ENCODE data around the gene ANKS1B.

The ANKS1B gene

DNA sequence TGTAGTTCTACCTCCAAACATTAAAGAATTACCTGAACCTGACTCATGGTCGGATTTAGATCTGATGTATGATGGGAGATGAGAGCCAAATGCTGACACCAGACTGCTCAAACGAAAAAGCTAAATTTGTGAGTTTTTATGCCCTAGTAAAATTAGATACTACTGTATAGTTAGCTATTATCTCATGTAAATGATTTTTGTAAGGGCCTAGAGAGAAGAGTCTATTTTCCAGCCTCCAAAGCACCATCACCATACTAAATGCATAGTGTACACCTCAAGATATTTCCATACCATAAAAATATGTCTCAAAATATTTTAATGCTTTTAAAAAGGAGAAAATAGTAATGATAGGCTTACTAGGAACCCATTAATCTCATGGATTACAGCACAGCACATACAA, 18.3 kb downstream of the ANKS1B start:
- POLR2A ChIA-PET = no interaction called here
- no peak for DNase-seq
- Histone ChIP-seq H3K4me1 (ENCODE audit: control extremely low read depth in 1 of 4, control insufficient read depth in 4 of 4, insufficient read depth in 4 of 4, low read length in 3 of 4) (no peaks in the 10 kb centered on the region), H3K9me3 (ENCODE audit: control extremely low read depth in 1 of 5, control insufficient read depth in 4 of 5, insufficient read depth in 2 of 5, low read depth in 1 of 5, low read length in 4 of 5) (no peaks in the 10 kb centered on the region), H3K27ac (ENCODE audit: insufficient read depth in 1 of 2, low read depth in 1 of 2, low read length in 2 of 2, poor library complexity in 1 of 2, severe bottlenecking in 2 of 2) (no peak overlapping the region), H3K36me3 (ENCODE audit: control insufficient read depth in 4 of 4, insufficient read depth in 4 of 4, low read length in 3 of 4) (no peaks in the 10 kb centered on the region), H3K4me3 (ENCODE audit: control insufficient read depth in 1 of 7, extremely low read depth in 1 of 7, insufficient read depth in 4 of 7, low read depth in 2 of 7, low read length in 6 of 7) (no peak overlapping the region), H3K27me3 (replicated peaks in 2 of 5; ENCODE audit: control insufficient read depth in 4 of 5, insufficient read depth in 5 of 5, low read length in 4 of 5) (peaks cover 0 to 2% (median 0%) of the 10 kb centered on the region in 5 experiments)
- WGBS (ENCODE audit: insufficient coverage) = 100% methylated on average over 1 of the region's 2 CpGs
- CTCF ChIA-PET = no interaction called here

DNA sequence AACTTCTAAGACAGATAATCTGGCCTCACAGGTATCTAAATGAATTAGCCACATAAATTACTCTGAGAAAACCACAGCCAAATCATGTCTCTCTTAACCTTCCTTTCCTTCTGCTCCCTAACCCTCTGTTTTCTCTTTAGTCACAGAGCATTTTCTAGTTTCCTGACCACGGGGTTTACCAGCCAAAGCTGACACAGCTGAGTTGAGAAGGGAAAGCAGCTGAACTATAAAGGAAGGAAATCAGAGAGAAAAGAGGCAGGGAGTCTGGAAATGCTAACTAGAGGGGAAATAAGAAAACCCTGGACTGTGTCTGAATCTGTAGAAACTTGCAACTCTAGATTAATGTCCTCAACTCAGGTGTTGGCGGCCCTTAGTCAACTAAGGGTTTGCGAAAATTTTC, 24.4 kb downstream of the ANKS1B start:
- ChIA-PET CTCF (no interaction called here), POLR2A (no interaction called here)
- no peak overlapping the region for H3K27ac ChIP-seq (ENCODE audit: insufficient read depth in 1 of 2, low read depth in 1 of 2, low read length in 2 of 2, poor library complexity in 1 of 2, severe bottlenecking in 2 of 2)
- H3K4me1 ChIP-seq (ENCODE audit: control extremely low read depth in 1 of 4, control insufficient read depth in 4 of 4, insufficient read depth in 4 of 4, low read length in 3 of 4) = no peaks in the 10 kb centered on the region
- no peaks in the 10 kb centered on the region for H3K9me3 ChIP-seq (ENCODE audit: control extremely low read depth in 1 of 5, control insufficient read depth in 4 of 5, insufficient read depth in 2 of 5, low read depth in 1 of 5, low read length in 4 of 5)
- no peak for DNase-seq
- H3K27me3 ChIP-seq (replicated peaks in 2 of 5; ENCODE audit: control insufficient read depth in 4 of 5, insufficient read depth in 5 of 5, low read length in 4 of 5) = peaks cover 0 to 2% (median 0%) of the 10 kb centered on the region in 5 experiments
- H3K36me3 ChIP-seq (ENCODE audit: control insufficient read depth in 4 of 4, insufficient read depth in 4 of 4, low read length in 3 of 4) = no peaks in the 10 kb centered on the region
- H3K4me3 ChIP-seq (ENCODE audit: control insufficient read depth in 1 of 7, extremely low read depth in 1 of 7, insufficient read depth in 4 of 7, low read depth in 2 of 7, low read length in 6 of 7) = no peak overlapping the region
- no CpG with 5 or more reads among the region's 3 CpGs for WGBS (ENCODE audit: insufficient coverage)

DNA sequence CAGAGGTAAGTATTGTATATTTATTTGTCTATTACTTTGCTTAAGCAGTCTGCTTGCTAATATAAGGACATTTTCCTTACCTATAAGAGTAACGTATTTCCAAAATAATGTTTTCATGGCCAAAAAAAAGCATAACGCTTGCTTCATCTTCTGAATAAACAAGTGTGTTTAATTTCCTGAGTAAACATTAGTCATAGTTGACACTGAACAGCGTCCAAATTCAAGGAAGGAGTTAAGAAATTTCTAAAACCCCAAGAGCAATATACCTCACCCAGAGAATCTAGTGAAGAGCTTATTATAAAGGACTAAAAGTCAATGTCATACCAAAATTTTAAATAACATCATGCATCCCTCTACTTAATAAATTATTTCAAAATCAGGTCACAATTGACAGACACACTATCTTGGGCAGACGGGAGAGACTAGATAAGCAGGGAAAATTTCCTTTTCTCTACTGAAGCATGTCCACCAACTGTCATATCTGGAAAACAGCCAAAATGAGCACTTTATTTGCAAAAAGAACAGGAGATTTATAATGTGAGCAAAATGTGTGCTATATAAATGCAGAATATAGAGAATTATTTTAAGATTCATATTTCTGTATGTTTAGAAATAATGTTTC, 25.1 kb downstream of the ANKS1B start:
- H3K36me3 ChIP-seq (ENCODE audit: control insufficient read depth in 4 of 4, insufficient read depth in 4 of 4, low read length in 3 of 4) = no peaks in the 10 kb centered on the region
- peaks cover 0 to 2% (median 0%) of the 10 kb centered on the region in 5 experiments for H3K27me3 ChIP-seq (replicated peaks in 2 of 5; ENCODE audit: control insufficient read depth in 4 of 5, insufficient read depth in 5 of 5, low read length in 4 of 5)
- ChIA-PET CTCF (no interaction called here), POLR2A (interaction anchor here (0.6 kb wide), 1 partner anchor 19 kb away, joined by 3 read pairs; no protein-coding TSS in a partner anchor)
- no peak overlapping the region for H3K27ac ChIP-seq (ENCODE audit: insufficient read depth in 1 of 2, low read depth in 1 of 2, low read length in 2 of 2, poor library complexity in 1 of 2, severe bottlenecking in 2 of 2)
- DNase-seq = no peak
- 67% methylated on average over 1 of the region's 4 CpGs for WGBS (ENCODE audit: insufficient coverage)
- H3K4me1 ChIP-seq (ENCODE audit: control extremely low read depth in 1 of 4, control insufficient read depth in 4 of 4, insufficient read depth in 4 of 4, low read length in 3 of 4) = no peaks in the 10 kb centered on the region
- H3K4me3 ChIP-seq (ENCODE audit: control insufficient read depth in 1 of 7, extremely low read depth in 1 of 7, insufficient read depth in 4 of 7, low read depth in 2 of 7, low read length in 6 of 7) = no peak overlapping the region
- no peaks in the 10 kb centered on the region for H3K9me3 ChIP-seq (ENCODE audit: control extremely low read depth in 1 of 5, control insufficient read depth in 4 of 5, insufficient read depth in 2 of 5, low read depth in 1 of 5, low read length in 4 of 5)

DNA sequence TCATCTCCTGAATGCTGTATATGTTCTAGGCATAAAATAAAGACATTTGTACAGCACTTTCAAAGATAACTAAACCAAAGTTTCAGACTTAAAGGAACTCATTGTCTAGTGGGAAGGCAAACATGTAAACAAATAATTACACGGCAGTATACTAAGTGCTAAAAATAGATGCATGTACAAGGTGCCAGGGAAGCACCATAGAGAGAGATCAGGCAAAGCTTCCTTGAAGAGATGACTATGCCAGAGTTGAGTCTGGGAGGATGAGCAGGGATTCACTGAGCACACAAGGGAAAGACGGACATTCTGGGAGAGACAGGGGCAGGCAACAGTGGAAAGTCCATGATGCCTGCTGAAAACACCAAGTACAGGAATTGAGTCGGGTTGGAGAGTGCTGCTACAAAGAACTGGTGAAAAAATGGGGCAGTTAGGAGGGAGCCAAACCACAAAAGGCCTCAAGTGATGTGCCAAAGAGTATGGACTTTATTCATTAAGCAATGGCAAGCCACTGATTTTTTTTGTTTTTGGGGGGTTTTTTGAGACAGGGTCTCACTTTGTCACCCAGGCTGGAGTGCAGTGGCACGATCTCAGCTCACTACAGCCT, 26.8 kb downstream of the ANKS1B start:
- Histone ChIP-seq H3K27me3 (replicated peaks in 2 of 5; ENCODE audit: control insufficient read depth in 4 of 5, insufficient read depth in 5 of 5, low read length in 4 of 5) (peaks cover 0 to 2% (median 0%) of the 10 kb centered on the region in 5 experiments), H3K36me3 (ENCODE audit: control insufficient read depth in 4 of 4, insufficient read depth in 4 of 4, low read length in 3 of 4) (no peaks in the 10 kb centered on the region), H3K9me3 (ENCODE audit: control extremely low read depth in 1 of 5, control insufficient read depth in 4 of 5, insufficient read depth in 2 of 5, low read depth in 1 of 5, low read length in 4 of 5) (no peaks in the 10 kb centered on the region), H3K27ac (ENCODE audit: insufficient read depth in 1 of 2, low read depth in 1 of 2, low read length in 2 of 2, poor library complexity in 1 of 2, severe bottlenecking in 2 of 2) (no peak overlapping the region), H3K4me3 (ENCODE audit: control insufficient read depth in 1 of 7, extremely low read depth in 1 of 7, insufficient read depth in 4 of 7, low read depth in 2 of 7, low read length in 6 of 7) (no peak overlapping the region), H3K4me1 (ENCODE audit: control extremely low read depth in 1 of 4, control insufficient read depth in 4 of 4, insufficient read depth in 4 of 4, low read length in 3 of 4) (no peaks in the 10 kb centered on the region)
- no peak for DNase-seq
- WGBS (ENCODE audit: insufficient coverage) = 82% methylated on average over 4 of the region's 4 CpGs
- POLR2A ChIA-PET = no interaction called here
- CTCF ChIA-PET = no interaction called here

DNA sequence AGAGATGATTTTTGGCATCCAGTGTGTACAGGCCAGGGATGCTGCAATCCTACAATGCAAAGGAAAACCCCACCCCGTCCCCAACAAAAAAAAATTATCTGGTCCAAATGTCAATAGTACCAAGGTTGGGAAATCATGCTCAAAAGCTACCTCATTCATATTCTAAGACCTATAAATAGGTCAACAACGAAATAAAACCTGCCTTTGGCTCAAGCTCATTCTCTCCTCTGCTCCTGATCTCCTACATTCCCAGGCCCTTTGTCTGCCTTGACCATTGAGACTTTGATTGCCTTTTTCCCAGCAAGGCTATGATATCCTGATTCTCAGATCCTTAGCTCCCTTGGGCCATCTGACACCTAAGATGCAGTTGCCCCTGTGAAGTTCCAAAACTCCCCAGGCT, 30.0 kb downstream of the ANKS1B start:
- 80% methylated on average over 2 of the region's 2 CpGs for WGBS (ENCODE audit: insufficient coverage)
- CTCF ChIA-PET = no interaction called here

DNA sequence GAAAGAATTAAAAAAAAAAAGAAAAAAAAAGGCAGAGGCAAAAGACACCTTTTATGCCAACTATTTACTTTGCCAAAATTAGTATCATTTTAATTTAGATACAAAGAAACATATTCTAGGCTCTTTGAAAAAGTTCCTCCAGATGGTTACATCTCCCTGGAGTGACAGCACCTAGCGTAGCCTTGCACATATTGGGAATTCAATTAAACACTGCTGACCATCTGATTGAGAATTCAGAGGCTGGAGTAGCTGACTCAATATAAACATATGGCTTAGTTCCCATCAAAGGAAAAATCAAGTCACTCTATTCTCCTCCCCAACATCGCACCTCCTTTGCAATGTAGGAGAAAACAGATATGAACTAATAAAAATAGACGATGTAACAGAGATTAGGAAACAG, 36.4 kb downstream of the ANKS1B start:
- H3K4me1 ChIP-seq (ENCODE audit: control extremely low read depth in 1 of 4, control insufficient read depth in 4 of 4, insufficient read depth in 4 of 4, low read length in 3 of 4) = no peaks in the 10 kb centered on the region
- DNase-seq = no peak
- ChIA-PET CTCF (no interaction called here), POLR2A (no interaction called here)
- 100% methylated on average over 1 of the region's 3 CpGs for WGBS (ENCODE audit: insufficient coverage)
- H3K9me3 ChIP-seq (ENCODE audit: control extremely low read depth in 1 of 5, control insufficient read depth in 4 of 5, insufficient read depth in 2 of 5, low read depth in 1 of 5, low read length in 4 of 5) = no peaks in the 10 kb centered on the region
- H3K4me3 ChIP-seq (ENCODE audit: control insufficient read depth in 1 of 7, extremely low read depth in 1 of 7, insufficient read depth in 4 of 7, low read depth in 2 of 7, low read length in 6 of 7) = no peak overlapping the region
- no peak overlapping the region for H3K27ac ChIP-seq (ENCODE audit: insufficient read depth in 1 of 2, low read depth in 1 of 2, low read length in 2 of 2, poor library complexity in 1 of 2, severe bottlenecking in 2 of 2)
- H3K36me3 ChIP-seq (ENCODE audit: control insufficient read depth in 4 of 4, insufficient read depth in 4 of 4, low read length in 3 of 4) = no peaks in the 10 kb centered on the region
- no peaks in the 10 kb centered on the region for H3K27me3 ChIP-seq (replicated peaks in 2 of 5; ENCODE audit: control insufficient read depth in 4 of 5, insufficient read depth in 5 of 5, low read length in 4 of 5)

More for the DNA sequence above, 30.0 kb downstream of the ANKS1B start:
- no peak overlapping the region for H3K4me3 ChIP-seq (ENCODE audit: control insufficient read depth in 1 of 7, extremely low read depth in 1 of 7, insufficient read depth in 4 of 7, low read depth in 2 of 7, low read length in 6 of 7)
- no peaks in the 10 kb centered on the region for H3K4me1 ChIP-seq (ENCODE audit: control extremely low read depth in 1 of 4, control insufficient read depth in 4 of 4, insufficient read depth in 4 of 4, low read length in 3 of 4)
- DNase-seq = no peak
- no peak overlapping the region for H3K27ac ChIP-seq (ENCODE audit: insufficient read depth in 1 of 2, low read depth in 1 of 2, low read length in 2 of 2, poor library complexity in 1 of 2, severe bottlenecking in 2 of 2)
- no peaks in the 10 kb centered on the region for H3K9me3 ChIP-seq (ENCODE audit: control extremely low read depth in 1 of 5, control insufficient read depth in 4 of 5, insufficient read depth in 2 of 5, low read depth in 1 of 5, low read length in 4 of 5)
- no peaks in the 10 kb centered on the region for H3K27me3 ChIP-seq (replicated peaks in 2 of 5; ENCODE audit: control insufficient read depth in 4 of 5, insufficient read depth in 5 of 5, low read length in 4 of 5)
- POLR2A ChIA-PET = no interaction called here
- no peaks in the 10 kb centered on the region for H3K36me3 ChIP-seq (ENCODE audit: control insufficient read depth in 4 of 4, insufficient read depth in 4 of 4, low read length in 3 of 4)

DNA sequence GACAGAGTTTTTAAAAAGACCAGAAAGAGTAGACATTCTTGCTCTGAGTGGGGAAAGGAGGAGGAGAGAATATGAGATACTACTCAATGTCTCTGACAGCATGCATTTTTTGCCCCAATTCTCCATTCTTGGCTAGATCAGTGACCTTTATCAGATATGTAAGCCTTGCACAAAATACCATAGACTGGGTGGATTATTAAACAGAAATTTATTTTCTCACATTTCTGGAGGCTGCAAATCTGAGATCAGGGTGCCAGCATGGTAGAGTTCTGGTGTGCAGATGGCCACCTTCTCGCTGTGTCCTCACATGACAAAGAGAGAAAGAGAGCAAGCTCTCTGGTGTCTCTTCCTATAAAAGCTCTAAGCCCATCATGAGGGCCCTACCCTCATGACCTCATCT, 38.6 kb downstream of the ANKS1B start:
- no peaks in the 10 kb centered on the region for H3K27me3 ChIP-seq (replicated peaks in 2 of 5; ENCODE audit: control insufficient read depth in 4 of 5, insufficient read depth in 5 of 5, low read length in 4 of 5)
- ChIA-PET CTCF (no interaction called here), POLR2A (no interaction called here)
- H3K9me3 ChIP-seq (ENCODE audit: control extremely low read depth in 1 of 5, control insufficient read depth in 4 of 5, insufficient read depth in 2 of 5, low read depth in 1 of 5, low read length in 4 of 5) = no peaks in the 10 kb centered on the region
- H3K27ac ChIP-seq (ENCODE audit: insufficient read depth in 1 of 2, low read depth in 1 of 2, low read length in 2 of 2, poor library complexity in 1 of 2, severe bottlenecking in 2 of 2) = no peak overlapping the region
- H3K36me3 ChIP-seq (ENCODE audit: control insufficient read depth in 4 of 4, insufficient read depth in 4 of 4, low read length in 3 of 4) = no peaks in the 10 kb centered on the region
- DNase-seq = no peak
- H3K4me1 ChIP-seq (ENCODE audit: control extremely low read depth in 1 of 4, control insufficient read depth in 4 of 4, insufficient read depth in 4 of 4, low read length in 3 of 4) = no peaks in the 10 kb centered on the region
- WGBS (ENCODE audit: insufficient coverage) = 100% methylated on average over 1 of the region's 1 CpG
- H3K4me3 ChIP-seq (ENCODE audit: control insufficient read depth in 1 of 7, extremely low read depth in 1 of 7, insufficient read depth in 4 of 7, low read depth in 2 of 7, low read length in 6 of 7) = no peak overlapping the region
